H1 (cell line): ENCODE measurements around the gene HOXB5. TPM values are rescaled to one million over a fixed set of nuclear protein-coding genes. Genes with fewer than 3 reads are reported as not detected.

Experiments used
- CTCF ChIA-PET: fragments of 300-600 bp; sonication (Branson Sonifier 250); formaldehyde crosslinking; loops from one replicate; lab custom pipeline; 2021; ENCODE audit not compliant: partially characterized antibody; lab: Charles Lee
- POLR2A ChIA-PET: fragments of 300-600 bp; sonication (Branson Sonifier 250); formaldehyde crosslinking; loops from one replicate; lab custom pipeline; 2021; ENCODE audit warnings: inconsistent platforms; ENCODE audit not compliant: partially characterized antibody; lab: Charles Lee
- DNase-seq, 2 experiments: peaks; one replicate each; pipeline versions ENCODE4 v3.0.0 to v3.0.0-alpha.2; 2010 to 2022; ENCODE audit warnings: low spot score in 2 of 2, low read depth in 1 of 2, mixed read lengths in 1 of 2
- FAIRE-seq: peaks from 2 replicates; lab custom pipeline; 2011; peaks lifted over from hg19 to GRCh38; lab: Jason Lieb, UNC
- H2AFZ ChIP-seq: 2 replicates; pipeline ENCODE4 v1.8.1; 2012; ENCODE audit warnings: low read length, inconsistent platforms
- H2AK5ac ChIP-seq: 2 replicates; pipeline ENCODE4 v1.6.1; 2013; ENCODE audit warnings: low read depth, low read length
- H2BK120ac ChIP-seq: replicated peaks from 2 replicates; pipeline ENCODE3; 2013; ENCODE audit warnings: low read depth, low read length, inconsistent platforms
- H2BK12ac ChIP-seq: 2 replicates; pipeline ENCODE4 v1.6.1; 2013; ENCODE audit warnings: low read depth, low read length
- H2BK15ac ChIP-seq: 2 replicates; pipeline ENCODE4 v1.6.1; 2013; ENCODE audit warnings: low read length
- H2BK20ac ChIP-seq: 2 replicates; pipeline ENCODE4 v1.6.1; 2013; ENCODE audit warnings: low read length
- H2BK5ac ChIP-seq: 2 replicates; pipeline ENCODE4 v1.6.1; 2013; ENCODE audit warnings: low read depth, low read length
- H3K14ac ChIP-seq: 2 replicates; pipeline ENCODE4 v1.6.1; 2013; ENCODE audit warnings: inconsistent platforms; ENCODE audit not compliant: insufficient read length
- H3K18ac ChIP-seq: 2 replicates; pipeline ENCODE4 v1.6.1; 2013; ENCODE audit warnings: low read length; ENCODE audit errors: extremely low read depth
- H3K23ac ChIP-seq: 2 replicates; pipeline ENCODE4 v1.6.1; 2013; ENCODE audit warnings: inconsistent platforms; ENCODE audit not compliant: insufficient read length
- H3K23me2 ChIP-seq: 2 replicates; pipeline ENCODE4 v1.6.1; 2013; ENCODE audit warnings: low read depth, low read length
- H3K27ac ChIP-seq: 2 replicates; pipeline ENCODE4 v1.6.1; 2011; ENCODE audit warnings: low read depth, low read length, inconsistent platforms
- H3K27me3 ChIP-seq, 4 experiments: replicated peaks in 1 of 4; 1 replicate in 1 of 4; 2 replicates in 3 of 4; pipeline versions ENCODE4 v1.6.1 to v1.8.1; 2011 to 2013; ENCODE audit warnings: low read length in 3 of 4, mild to moderate bottlenecking in 3 of 4, inconsistent platforms in 2 of 4, mixed read lengths in 2 of 4, moderate library complexity in 1 of 4; ENCODE audit not compliant: control insufficient read depth in 3 of 4, insufficient read depth in 3 of 4; ENCODE audit errors: extremely low read depth in 1 of 4
- H3K36me3 ChIP-seq, 4 experiments: 2 replicates each; pipeline versions ENCODE4 v1.6.1 to v1.8.1; 2011 to 2013; ENCODE audit warnings: mild to moderate bottlenecking in 4 of 4, low read length in 3 of 4, moderate library complexity in 2 of 4, control low read depth in 1 of 4, inconsistent platforms in 1 of 4; ENCODE audit not compliant: insufficient read depth in 4 of 4, control insufficient read depth in 2 of 4
- H3K4ac ChIP-seq: replicated peaks from 2 replicates; pipeline ENCODE3; 2013; ENCODE audit warnings: low read length, low read depth, mixed read lengths, inconsistent platforms; ENCODE audit not compliant: insufficient read length
- H3K4me1 ChIP-seq, 4 experiments: replicated peaks in 1 of 4; 1 replicate in 1 of 4; 2 replicates in 3 of 4; pipeline versions ENCODE4 v1.6.1 to v1.8.1; 2011 to 2013; ENCODE audit warnings: low read length in 3 of 4, inconsistent platforms in 2 of 4, mixed read lengths in 1 of 4; ENCODE audit not compliant: insufficient read depth in 4 of 4, control insufficient read depth in 3 of 4
- H3K4me2 ChIP-seq, 2 experiments: 2 replicates each; pipeline versions ENCODE4 v1.6.1 to v1.8.1; 2011 to 2013; ENCODE audit warnings: low read depth in 2 of 2, low read length in 2 of 2, control low read depth in 1 of 2, inconsistent platforms in 1 of 2, mild to moderate bottlenecking in 1 of 2; ENCODE audit not compliant: insufficient read depth in 1 of 2
- H3K4me3 ChIP-seq, 4 experiments: fragments of 200-600, 300-600 bp in 1 of 4; sonication (generic), shearing (Covaris generic), sonication (Bioruptor Twin) in 1 of 4; 2 replicates each; pipeline versions ENCODE4 v1.5.1 to v1.8.1; 2011 to 2016; ENCODE audit warnings: low read length in 4 of 4, low read depth in 3 of 4, control low read depth in 2 of 4, inconsistent platforms in 2 of 4, mild to moderate bottlenecking in 2 of 4, mixed read lengths in 1 of 4, moderate library complexity in 1 of 4; ENCODE audit not compliant: insufficient read depth in 2 of 4; ENCODE audit errors: extremely low read depth in 1 of 4
- H3K56ac ChIP-seq: replicated peaks from 2 replicates; pipeline ENCODE3; 2013; ENCODE audit warnings: low read depth, mild to moderate bottlenecking, mixed read lengths, low read length, inconsistent platforms; ENCODE audit not compliant: insufficient read length
- H3K79me1 ChIP-seq: 2 replicates; pipeline ENCODE4 v1.6.1; 2013; ENCODE audit warnings: low read depth, low read length, control low read depth
- H3K79me2 ChIP-seq, 2 experiments: 2 replicates each; pipeline versions ENCODE4 v1.6.1 to v1.8.1; 2012 to 2013; ENCODE audit warnings: low read length in 2 of 2, mild to moderate bottlenecking in 2 of 2, inconsistent platforms in 1 of 2; ENCODE audit not compliant: insufficient read depth in 2 of 2, control insufficient read depth in 1 of 2
- H3K9ac ChIP-seq, 4 experiments: replicated peaks in 1 of 4; 1 replicate in 1 of 4; 2 replicates in 3 of 4; pipeline versions ENCODE4 v1.6.1 to v1.8.1; 2011 to 2013; ENCODE audit warnings: low read depth in 3 of 4, low read length in 3 of 4, control low read depth in 2 of 4, mild to moderate bottlenecking in 2 of 4, moderate library complexity in 2 of 4, inconsistent platforms in 1 of 4; ENCODE audit errors: extremely low read depth in 1 of 4
- H3K9me3 ChIP-seq, 2 experiments: 2 replicates each; pipeline versions ENCODE4 v1.6.1 to v1.8.1; 2012 to 2013; ENCODE audit warnings: mild to moderate bottlenecking in 2 of 2, moderate library complexity in 2 of 2, control low read depth in 1 of 2, inconsistent platforms in 1 of 2, low read depth in 1 of 2, low read length in 1 of 2, mixed read lengths in 1 of 2; ENCODE audit not compliant: insufficient read depth in 2 of 2
- H4K20me1 ChIP-seq, 2 experiments: replicated peaks in 1 of 2; 2 replicates each; pipeline versions ENCODE3 to v1.8.1; 2011 to 2013; ENCODE audit warnings: inconsistent platforms in 2 of 2, low read length in 2 of 2, mild to moderate bottlenecking in 1 of 2; ENCODE audit not compliant: insufficient read depth in 2 of 2, control insufficient read depth in 1 of 2
- H4K5ac ChIP-seq: 2 replicates; pipeline ENCODE4 v1.6.1; 2013; ENCODE audit warnings: low read length, low read depth, mixed read lengths, inconsistent platforms; ENCODE audit not compliant: insufficient read length
- H4K8ac ChIP-seq: 2 replicates; pipeline ENCODE4 v1.8.0; 2013; ENCODE audit warnings: mild to moderate bottlenecking, moderate library complexity, low read length, inconsistent platforms; ENCODE audit not compliant: insufficient read depth; ENCODE audit errors: extremely low read depth
- H4K91ac ChIP-seq: replicated peaks from 2 replicates; pipeline ENCODE3; 2013; ENCODE audit warnings: low read length, mixed read lengths, inconsistent platforms; ENCODE audit not compliant: insufficient read length
- ASH2L ChIP-seq: fragments of 200-600, 300-600 bp; sonication (generic); IDR thresholded peaks from one replicate; pipeline ENCODE4 v1.7.1; 2017; ENCODE audit warnings: low read length
- HDAC2 ChIP-seq, 2 experiments: fragments of 300-600 bp in 1 of 2; sonication (generic) in 1 of 2; IDR thresholded peaks; 2 replicates each; pipeline ENCODE4 v1.6.1; 2011 to 2012; ENCODE audit warnings: low read depth in 2 of 2, low read length in 2 of 2, mild to moderate bottlenecking in 2 of 2, moderate library complexity in 2 of 2, borderline replicate concordance in 1 of 2, inconsistent platforms in 1 of 2
- POU5F1 ChIP-seq: IDR thresholded peaks from 2 replicates; pipeline ENCODE4 v1.6.1; 2011; ENCODE audit warnings: low read depth, mild to moderate bottlenecking, low read length, moderate library complexity
- RBBP5 ChIP-seq: IDR thresholded peaks from 2 replicates; pipeline ENCODE4 v1.7.1; 2012; ENCODE audit warnings: low read depth, mild to moderate bottlenecking, inconsistent platforms, low read length, moderate library complexity, borderline replicate concordance
- SIRT6 ChIP-seq: IDR thresholded peaks from one replicate; pipeline ENCODE4 v1.7.1; 2012; ENCODE audit warnings: low read length, inconsistent platforms
- TBP ChIP-seq: IDR thresholded peaks from 2 replicates; pipeline ENCODE4 v1.6.1; 2011; ENCODE audit warnings: low read depth, low read length, improper control_type of control experiment
- YY1 ChIP-seq: IDR thresholded peaks from 2 replicates; pipeline ENCODE4 v1.6.1; 2011; ENCODE audit warnings: low read depth, mild to moderate bottlenecking, low read length
- WGBS, 2 experiments: shearing (Covaris generic) in 1 of 2; methylation state at CpG; one replicate each; pipeline versions ENCODE4 v1.1.6 to v1.1.7; 2013 to 2015; ENCODE audit warnings: low lambda C conversion rate in 2 of 2, mixed read lengths in 2 of 2, inconsistent platforms in 1 of 2, low coverage in 1 of 2, missing lambda C conversion rate in 1 of 2; ENCODE audit not compliant: insufficient replicate concordance in 2 of 2, insufficient coverage in 1 of 2, insufficient read length in 1 of 2; ENCODE audit errors: extremely low coverage in 1 of 2, missing lambda C conversion rate in 1 of 2; 5-methylcytosine and 5-hydroxymethylcytosine counted together
- polyA plus RNA-seq, 7 experiments: library from polyadenylated mRNA; depleted of rRNA in 3 of 7; stranded (reverse) in 5 of 7; unstranded in 2 of 7; fragments of >200 nt in 5 of 7; fragments of 200-250 nt in 2 of 7; gene quantifications; 1 replicate in 5 of 7; 2 replicates in 1 of 7; 4 replicates in 1 of 7; pipeline versions ENCODE4 v1.2.1 to v1.2.3, GENCODE V29; 2011 to 2013; ENCODE audit warnings: missing spikeins in 2 of 7, mixed read lengths in 2 of 7
- total RNA-seq: library from RNA; stranded (reverse); fragmentation: NEBNext Ultra II Directional; extraction: Animal tissue kit (Norgen Biotek cat#: 25700); gene quantifications from 2 replicates; pipeline ENCODE4 v1.2.1, GENCODE V29; 2021
- TF ChIP-seq, protein P1 (sequence below), 3 experiments: IDR thresholded peaks; 1 replicate in 2 of 3; 2 replicates in 1 of 3; pipeline versions ENCODE4 v1.5.1 to v1.6.1; 2011; ENCODE audit warnings: low read length in 3 of 3, mild to moderate bottlenecking in 3 of 3, inconsistent platforms in 2 of 3, low read depth in 1 of 3, moderate library complexity in 1 of 3; ENCODE audit not compliant: insufficient read depth in 1 of 3; ENCODE audit errors: control extremely low read depth in 1 of 3

The HOXB5 gene
- total and polyA plus RNA-seq, 2 of the 8 experiments (the other 6 are each of a cell fraction or from before 2014, with no cell fraction given) = not detected

DNA sequence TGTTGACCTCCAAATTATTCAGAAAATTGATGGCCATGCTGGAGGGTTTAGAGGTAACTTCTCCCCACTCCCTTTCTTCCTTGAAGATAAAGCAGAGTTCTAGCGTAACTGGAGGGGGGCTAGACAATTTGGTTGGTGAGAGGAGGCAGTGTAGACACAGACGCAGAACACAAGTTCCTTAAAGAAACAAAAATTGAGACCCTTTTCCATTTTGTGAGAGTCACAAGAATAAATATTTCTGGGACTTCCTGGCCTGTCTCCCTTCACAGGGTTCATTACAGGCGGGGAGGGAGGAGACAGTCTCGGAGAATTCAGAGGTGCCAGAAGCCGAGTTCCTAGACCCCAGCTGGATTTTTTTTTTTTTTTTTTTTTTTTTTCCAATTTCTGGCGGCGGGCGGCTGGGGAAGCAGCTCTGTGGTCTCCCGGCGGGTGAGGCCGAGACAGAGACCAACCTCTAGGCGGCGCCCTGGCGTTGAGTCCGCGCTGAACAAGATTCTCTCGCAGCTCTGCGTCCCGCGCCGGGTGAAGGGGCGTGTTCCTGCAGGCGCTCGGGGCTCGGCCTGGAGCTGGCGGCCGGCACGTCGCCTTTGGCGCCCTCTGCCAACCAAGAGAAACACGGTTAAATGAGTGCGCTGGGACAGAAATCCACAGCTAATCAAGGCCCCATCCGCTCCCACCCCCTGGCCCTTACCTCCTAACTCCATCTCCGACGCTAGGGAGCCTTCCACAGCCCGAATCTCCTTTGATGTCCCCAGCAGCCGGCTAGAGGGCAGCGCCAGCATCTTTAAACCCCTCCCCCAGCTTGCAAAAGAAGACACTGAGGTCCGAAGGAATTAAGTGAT is 42.8 kb upstream of the HOXB5 start:
- Histone ChIP-seq H2BK20ac (no peak overlapping the region), H2AFZ (no peak overlapping the region), H3K9me3 (no peaks in the 10 kb centered on the region), H4K5ac (no peak overlapping the region), H3K79me1 (no peaks in the 10 kb centered on the region), H3K4me2 (no peak overlapping the region), H3K4ac (no peak overlapping the region), H4K8ac (no peak overlapping the region), H2BK12ac (no peak overlapping the region), H3K27ac (no peak overlapping the region), H2BK5ac (no peak overlapping the region), H3K14ac (no peak overlapping the region), H3K4me1 (peaks cover 0 to 5% (median 1%) of the 10 kb centered on the region in 4 experiments; a peak in 3 of 7 replicates), H3K27me3 (peaks cover 98 to 100% (median 99%) of the 10 kb centered on the region in 4 experiments), H3K79me2 (no peaks in the 10 kb centered on the region), H3K56ac (no peak overlapping the region), H3K36me3 (peaks cover 0 to 6% (median 0%) of the 10 kb centered on the region in 4 experiments; a peak in 1 of 8 replicates), H2BK120ac (no peak overlapping the region), H3K23me2 (0 out of 2 replicates have a peak, but pooled peaks cover 2% of the 10 kb centered on the region), H3K4me3 (peak overlapping the region in 1 of 4 experiments; percentile 13; a peak in 1 of 8 replicates), H2BK15ac (no peak overlapping the region), H2AK5ac (no peak overlapping the region), H4K20me1 (peaks cover 26% of the 10 kb centered on the region in 2 experiments), H3K9ac (no peak overlapping the region), H3K18ac (no peak overlapping the region), H4K91ac (no peak overlapping the region), H3K23ac (no peak overlapping the region)
- no peak for FAIRE-seq
- POLR2A ChIA-PET = interaction anchor here (1.0 kb wide), 1 partner anchor 10 kb away, joined by 3 read pairs; no protein-coding TSS in a partner anchor
- WGBS, 2 experiments = 4% methylated on average over 32 of the region's 39 CpGs; no CpG with 5 or more reads in 1 of the 2 experiments
- peak; percentile 85 to 98 for DNase-seq
- CTCF ChIA-PET = interaction anchor here (0.6 to 2.8 kb wide), 54 partner anchors 8 to 400 kb away, joined by 3 to 17 read pairs (median 4); partner anchors contain the start of genes HOXB3, HOXB8 and HOXB9
- TF ChIP-seq ASH2L (peak; percentile 65), YY1 (peak; percentile 44; the same call in 1 of the 2 replicates), POU5F1 (no peak), RBBP5 (no peak), HDAC2 (IDR thresholded peaks at IDR 0.05; ENCODE audit: borderline replicate concordance in 1 of 2, low read depth in 2 of 2, low read length in 2 of 2) (no peak), TBP (peak; percentile 68; the same call in 1 of the 2 replicates), SIRT6 (no peak)
- TF ChIP-seq, protein P1, sequence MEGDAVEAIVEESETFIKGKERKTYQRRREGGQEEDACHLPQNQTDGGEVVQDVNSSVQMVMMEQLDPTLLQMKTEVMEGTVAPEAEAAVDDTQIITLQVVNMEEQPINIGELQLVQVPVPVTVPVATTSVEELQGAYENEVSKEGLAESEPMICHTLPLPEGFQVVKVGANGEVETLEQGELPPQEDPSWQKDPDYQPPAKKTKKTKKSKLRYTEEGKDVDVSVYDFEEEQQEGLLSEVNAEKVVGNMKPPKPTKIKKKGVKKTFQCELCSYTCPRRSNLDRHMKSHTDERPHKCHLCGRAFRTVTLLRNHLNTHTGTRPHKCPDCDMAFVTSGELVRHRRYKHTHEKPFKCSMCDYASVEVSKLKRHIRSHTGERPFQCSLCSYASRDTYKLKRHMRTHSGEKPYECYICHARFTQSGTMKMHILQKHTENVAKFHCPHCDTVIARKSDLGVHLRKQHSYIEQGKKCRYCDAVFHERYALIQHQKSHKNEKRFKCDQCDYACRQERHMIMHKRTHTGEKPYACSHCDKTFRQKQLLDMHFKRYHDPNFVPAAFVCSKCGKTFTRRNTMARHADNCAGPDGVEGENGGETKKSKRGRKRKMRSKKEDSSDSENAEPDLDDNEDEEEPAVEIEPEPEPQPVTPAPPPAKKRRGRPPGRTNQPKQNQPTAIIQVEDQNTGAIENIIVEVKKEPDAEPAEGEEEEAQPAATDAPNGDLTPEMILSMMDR (IDR thresholded peaks at IDR 0.05; ENCODE audit: control extremely low read depth in 1 of 3, insufficient read depth in 1 of 3, low read depth in 1 of 3, low read length in 3 of 3) = peak; percentile 77 to 82 (median 79)
